AG20443 (cell line): ENCODE data around the gene EFEMP1.
A peak's percentile ranks its signal among the peaks of the same experiment; 100 is the strongest.

ENCODE experiments used
- DNase-seq: peaks from one replicate; pipeline ENCODE4 v3.0.0; 2012; ENCODE audit warnings: low spot score, mixed read lengths

The EFEMP1 gene

DNA sequence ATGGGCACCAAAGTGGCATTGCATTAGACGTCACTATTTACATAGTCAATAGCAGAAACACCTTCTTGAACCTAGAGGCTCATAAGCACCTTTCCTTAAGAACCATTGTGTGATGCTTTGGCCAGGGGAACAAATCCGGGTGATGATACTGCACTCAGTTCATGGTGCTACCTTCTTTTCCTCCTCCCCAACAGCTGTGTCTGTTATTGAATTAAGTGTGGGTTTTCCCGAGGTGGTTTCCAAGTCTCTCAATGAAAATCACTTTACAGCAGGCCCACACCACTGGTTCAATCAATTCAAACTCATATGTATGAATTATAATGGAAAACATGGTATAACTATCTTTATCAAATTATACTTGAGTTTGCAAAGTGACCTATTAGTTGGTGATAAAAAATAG, 9.3 kb upstream of the EFEMP1 start:
- DNase-seq: no peak

DNA sequence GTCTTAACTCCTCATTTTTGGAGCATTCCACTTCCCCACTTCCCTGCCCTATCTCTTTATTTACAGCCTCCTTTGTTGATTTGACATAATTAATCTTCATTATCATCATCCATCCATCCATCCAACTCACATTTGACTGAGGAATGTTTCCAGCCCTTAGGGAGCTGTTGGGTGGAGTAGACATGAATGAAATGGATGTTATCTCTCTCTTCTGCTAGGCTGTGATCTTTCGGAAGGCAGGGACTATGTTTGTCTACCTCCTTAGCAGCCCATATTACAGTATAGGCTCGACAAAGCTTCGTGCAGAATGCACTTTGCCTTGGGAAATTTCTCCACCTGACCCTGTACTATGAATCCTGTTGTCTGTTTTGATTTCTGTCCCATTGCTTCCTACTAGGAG, 7.7 kb upstream of the EFEMP1 start:
- no peak for DNase-seq

DNA sequence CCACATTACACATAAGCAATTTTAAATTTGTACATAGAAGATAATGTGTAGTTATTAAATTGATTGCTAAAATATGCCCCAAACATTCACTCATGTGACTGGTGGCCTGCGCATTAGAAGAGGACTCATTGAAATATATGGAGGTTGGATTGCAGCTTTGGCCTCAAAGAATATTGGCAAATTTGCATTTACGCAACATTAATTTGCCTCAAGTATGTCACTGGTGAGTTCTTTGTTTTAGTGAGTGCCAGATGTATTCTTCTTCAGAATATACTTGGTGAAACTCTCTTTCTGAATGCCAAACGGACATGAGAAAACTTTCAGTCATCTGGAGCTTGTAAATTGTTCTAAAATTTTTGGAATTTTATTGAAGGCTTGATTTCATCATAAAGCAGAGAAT, 5.9 kb upstream of the EFEMP1 start:
- DNase-seq: no peak

DNA sequence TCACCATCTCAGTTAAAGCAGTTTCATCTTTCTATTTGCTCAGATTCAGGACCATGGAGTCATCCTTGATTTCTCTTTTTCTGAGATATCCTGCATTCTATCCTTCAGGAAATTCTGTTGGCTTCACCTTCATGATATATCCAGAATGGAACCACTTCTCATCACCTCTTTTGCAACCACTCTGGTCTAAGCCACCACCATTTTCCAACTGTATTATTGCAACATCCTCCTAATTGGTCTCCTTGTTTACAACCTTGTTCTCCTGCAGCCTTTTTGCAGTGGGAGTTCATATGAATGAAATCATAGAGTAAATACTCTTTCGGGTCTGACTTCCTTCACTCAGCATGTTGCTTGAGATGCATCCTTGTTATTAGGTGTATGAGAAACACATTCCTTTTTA, 3.4 kb upstream of the EFEMP1 start:
- no peak for DNase-seq

DNA sequence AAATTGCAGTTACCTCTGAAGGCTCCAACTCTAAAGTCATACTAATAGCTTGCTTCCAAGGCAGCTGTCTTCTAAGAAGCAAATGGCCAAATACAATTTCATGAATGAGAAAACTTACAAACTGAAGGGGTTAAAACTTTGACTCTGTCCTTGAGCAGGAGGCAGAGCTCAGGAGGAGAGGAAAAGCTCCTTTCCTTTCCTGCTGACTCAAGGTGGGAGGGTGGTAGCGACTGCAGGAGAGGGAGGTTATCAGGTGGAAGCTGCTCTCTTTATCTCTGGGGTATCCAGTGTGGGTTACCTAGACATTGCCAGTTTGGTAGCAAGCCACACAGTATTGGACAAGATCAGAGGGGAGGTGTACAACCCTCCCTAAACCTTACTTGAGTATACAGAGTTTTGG, 2.7 kb upstream of the EFEMP1 start:
- DNase-seq: no peak

DNA sequence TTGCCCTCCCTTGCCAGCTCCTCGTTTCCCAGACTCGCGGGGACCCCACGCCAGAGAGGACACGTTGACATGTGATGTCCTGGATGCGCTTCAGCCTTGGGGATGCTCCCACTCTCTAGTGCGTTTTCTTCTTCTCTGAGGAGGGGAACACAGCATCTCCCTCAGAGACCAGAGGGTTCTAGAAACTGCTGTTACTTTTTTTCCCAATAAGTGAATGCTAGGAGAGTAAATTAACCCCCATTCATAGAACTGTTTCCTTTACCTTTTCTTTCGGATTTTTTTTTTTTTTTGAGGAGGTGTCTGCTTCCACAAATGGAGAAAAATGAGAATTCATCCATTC, 370 bp upstream of the EFEMP1 start:
- DNase-seq: no peak

DNA sequence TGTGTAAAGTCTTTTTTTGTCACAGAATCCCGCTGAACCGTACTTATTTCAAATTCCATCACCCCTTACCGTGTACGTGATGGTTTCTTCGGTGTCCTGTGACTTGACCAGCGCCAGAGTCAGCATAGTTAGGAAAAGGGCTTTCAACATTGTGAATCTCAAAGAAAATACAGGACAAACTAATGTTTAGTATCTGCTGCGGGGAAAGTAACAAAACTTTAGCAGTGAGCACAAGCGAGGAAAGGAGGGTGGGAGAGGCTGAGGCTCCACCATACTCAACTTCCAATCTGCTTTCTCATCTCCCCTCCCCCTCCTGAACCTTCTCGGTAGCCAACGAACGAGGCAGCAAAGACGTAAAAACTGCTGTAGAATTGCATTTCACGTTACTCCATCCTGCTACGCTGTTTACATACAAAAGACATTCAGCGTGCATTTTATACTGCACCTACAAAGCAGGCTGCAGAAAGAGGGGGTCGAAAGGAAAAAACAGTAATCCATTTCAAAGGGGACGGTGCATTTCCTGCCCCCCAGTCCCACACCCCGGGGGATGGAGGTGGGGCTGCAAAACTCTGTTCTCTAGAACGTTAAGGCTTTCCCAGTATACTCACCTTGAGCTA, 1.2 kb downstream of the EFEMP1 start:
- peak; percentile 31 for DNase-seq

DNA sequence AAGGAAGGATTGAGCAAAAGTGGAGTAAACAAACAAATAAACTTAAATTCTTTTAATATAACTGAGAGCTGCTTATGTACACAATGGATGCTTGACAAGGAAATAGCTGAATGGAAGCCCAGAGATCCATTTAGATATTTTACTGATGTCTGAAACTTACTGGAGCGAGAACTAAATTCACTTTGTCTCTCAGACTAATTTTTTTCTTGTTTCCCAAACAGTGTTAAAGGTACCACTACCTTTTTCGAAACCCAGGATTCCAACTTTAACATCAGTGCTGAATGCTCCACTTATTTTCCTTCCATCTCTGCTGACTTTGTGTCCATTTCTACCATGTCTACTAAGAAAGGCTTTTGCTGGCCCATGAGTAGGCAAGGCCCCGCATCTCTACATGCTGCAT, 4.0 kb downstream of the EFEMP1 start:
- no peak for DNase-seq

DNA sequence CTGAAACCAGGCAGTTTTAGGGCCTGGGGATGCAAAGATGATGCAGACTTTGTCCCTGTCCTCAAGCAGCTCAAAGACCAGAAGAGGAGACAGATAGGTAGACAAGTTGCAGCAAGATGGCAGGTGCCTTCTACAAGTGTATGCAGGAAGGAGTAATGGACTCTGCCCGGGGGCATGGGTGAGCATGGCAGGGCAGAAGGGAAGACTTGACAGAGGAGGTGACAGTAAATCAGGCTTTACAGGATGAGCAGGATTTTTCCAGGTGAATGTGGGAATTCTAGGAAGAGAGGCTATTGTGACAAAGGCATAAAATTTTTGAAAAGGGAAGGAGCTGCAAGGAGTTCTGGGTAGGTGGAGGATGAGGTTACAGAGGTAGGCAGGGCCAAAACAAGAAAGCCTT, 4.7 kb downstream of the EFEMP1 start:
- no peak for DNase-seq

DNA sequence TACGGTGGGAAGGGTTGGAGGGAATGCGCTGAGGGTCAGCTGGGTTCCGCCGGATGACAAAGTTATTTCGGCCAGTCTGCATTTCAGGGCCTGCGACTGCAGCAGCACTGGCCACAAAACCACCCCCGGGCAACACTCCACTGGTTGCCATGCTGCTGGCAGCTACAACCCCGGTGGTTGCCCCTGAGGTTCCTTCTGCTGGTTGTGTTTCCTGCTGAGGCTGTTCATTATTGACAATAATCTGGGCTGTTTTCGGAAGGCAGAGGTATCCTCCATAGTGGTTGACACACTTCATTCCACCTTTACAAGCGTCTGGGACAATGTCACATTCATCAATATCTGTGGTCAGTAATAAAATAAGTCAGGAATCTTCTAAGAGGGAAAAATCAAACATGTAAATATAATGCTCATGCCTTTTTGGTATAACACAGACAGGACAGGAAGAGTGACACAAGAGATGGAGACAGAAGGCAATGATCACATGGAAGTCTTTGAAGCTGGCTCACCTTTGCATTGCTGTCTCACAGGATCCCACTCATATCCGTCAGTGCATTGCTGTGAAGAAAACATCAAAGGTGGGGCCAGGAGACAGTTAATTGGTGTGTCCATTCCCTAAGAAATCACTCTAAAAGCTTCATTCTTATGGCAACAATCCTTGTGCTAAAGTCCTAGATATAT, 5.7 kb downstream of the EFEMP1 start:
- DNase-seq: no peak

DNA sequence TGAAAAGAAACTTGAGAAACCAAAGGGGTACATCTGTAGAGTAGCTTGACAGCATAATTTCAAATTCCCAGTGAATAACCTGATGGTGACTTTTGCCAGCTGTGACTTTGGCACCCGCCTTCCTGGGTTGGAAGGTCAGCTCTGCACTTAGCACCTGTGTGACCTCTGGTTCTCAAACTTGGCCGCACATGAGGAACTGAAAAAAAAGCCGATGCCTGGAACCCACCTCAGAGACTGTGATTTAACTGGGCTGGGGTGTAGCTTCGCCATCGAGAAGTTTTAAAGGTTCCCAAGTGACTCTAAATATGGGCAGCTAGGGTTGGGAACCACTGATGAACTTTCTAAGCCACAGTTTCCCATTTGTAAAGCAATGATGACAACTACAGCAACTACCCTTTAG, 6.5 kb downstream of the EFEMP1 start:
- DNase-seq: no peak

DNA sequence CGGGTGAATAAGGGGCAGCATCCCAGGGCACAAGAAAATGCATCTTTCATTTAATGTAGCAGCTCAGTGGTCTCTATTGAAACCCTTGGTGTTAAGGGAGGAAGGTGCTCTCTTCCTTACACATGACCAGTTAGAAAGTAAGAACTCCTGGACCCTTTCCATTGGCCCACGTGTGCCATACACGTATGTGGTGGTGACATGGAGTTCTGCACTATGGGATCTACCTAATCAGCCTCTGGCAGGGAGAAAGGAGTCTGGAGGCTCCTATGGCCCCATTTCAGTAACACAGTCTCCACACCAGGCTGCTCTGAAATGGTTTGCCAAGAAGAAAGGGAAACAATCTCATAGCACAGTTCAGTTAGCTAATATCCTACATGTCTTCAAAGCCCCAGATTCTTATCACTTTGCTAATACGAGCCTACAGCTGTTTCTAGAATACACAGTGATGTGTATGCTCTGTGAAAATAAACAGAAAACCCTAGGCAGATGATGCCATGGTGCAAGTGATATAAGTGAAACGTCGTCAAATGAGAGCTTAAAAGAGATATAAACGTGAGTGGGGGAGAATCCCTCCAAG, 7.0 kb downstream of the EFEMP1 start:
- no peak for DNase-seq

DNA sequence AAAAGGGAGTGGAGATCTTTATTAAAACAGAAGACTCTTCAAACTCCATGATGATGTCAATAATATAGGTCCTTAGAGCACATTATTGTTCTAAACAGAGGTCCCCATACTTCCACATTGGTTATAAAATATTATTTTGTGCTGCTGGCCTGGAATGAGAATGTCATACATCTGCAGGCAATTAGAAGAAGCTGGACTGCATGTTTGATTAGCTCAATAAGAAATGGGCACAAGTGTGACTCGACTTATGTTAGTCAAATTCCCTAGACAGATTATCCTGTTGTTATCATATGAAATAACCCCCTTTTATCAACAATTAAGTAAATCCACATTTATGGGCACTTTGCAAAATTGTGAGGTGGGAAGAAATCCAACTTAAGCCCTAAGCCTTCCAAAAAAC, 8.8 kb downstream of the EFEMP1 start:
- no peak for DNase-seq

DNA sequence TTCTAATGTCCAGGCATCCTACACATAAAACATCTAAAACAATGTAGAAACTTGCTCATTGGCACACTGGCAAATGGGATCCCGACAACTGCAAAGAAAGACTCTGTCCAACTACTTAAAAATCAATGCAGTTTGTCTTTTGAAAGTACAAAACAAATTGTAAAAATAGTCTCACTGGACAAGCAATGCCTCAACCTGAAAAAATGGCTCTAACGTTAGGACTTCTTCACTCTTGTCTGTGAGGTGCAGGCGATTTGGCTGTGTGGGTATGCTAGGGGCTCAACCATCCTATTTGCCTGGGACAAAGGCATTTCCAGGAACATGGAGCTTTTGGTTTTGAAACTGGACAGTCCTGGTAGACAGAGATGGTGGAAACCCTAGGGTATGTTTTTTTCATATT, 10.7 kb downstream of the EFEMP1 start:
- no peak for DNase-seq

DNA sequence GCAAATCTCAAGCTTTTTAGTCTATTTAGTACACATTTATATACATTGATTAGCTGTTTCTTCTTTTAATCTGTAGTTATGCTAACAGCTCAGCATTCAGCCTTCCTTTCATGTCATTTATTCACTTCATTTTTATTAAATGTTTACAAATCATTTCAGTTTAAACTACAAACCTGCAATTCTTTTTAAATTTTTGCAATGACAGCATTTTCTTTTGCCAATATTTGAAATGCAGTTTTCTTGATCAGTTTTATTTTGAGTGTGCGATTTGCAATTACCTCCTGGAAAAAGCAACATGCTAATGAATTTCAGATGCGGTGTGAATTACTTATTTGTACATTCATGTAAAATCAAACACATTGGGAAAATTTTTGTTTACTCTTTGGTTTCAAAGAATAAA, 13.5 kb downstream of the EFEMP1 start:
- DNase-seq: no peak

DNA sequence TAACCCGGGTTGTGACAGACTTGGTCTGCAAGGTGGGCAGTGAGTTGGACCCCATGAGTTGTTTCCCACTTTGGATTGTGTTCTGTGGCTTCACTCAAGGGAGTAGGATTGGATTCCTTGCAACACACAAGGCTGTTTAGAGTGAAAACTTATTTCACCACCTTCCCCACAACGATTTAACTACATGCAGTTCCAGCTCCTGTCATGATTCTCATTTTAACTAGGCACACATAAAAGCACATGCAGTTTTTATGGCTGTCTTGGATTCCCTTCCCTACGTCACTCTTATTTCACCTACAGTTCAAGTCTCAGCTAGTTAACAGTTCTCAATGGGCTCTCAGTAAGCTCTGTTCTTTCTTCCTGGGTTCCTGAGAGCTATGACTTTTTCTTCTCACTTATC, 15.9 kb downstream of the EFEMP1 start:
- no peak for DNase-seq

DNA sequence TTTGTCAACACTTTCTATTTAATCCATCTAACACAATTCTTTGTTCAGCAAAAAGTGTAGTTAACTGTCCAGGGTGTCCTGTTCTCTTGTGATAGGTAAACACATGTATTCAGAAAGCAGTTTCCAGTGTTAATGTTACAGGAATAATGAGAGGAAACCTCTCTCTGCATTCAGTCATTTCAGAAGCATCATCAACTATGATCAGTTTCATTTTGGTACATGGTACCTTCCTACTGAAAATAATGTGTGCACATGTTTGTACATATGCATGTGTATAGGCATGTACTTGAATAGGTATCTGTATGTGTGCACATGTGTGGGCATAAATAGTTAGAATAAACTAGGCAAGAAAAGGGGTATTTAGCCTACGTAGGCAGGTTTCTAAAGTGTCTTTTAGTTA, 16.6 kb downstream of the EFEMP1 start:
- no peak for DNase-seq

DNA sequence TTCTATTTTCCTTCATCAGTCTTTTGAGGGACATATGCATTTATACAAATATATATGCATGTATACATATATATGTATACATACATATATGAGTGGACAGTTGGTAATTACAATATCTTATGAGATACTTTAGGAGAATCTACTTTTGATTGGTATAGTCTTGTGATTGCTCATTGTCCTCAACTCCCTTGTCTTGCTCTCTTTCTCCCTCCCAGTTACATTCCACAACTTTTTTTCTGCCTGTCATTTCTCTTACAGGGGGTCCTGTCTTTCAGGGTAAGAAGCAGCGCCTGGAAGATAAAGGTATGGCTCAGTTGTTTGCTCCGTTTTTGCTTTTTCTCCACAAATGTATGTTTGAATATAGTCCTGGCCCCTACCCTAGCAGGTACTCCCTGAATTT, 19.9 kb downstream of the EFEMP1 start:
- no peak for DNase-seq

DNA sequence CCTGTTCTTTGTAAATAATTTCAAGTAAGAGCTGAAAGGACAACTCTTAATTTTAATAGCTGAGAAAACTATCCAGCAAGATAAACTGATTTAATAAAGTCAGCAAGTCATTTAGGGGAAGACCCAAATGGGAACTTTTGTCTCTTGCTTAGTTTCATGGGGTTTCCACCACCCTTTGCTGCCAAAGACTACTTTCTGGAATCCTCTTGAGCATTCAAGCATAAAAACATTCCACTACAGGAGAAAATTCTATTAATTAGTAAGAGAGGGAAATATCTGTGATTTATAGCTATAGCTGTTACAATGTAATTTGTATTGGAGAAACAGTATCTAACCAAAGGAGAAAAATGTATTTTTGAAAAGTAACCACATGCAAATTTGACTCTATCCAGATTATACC, 20.6 kb downstream of the EFEMP1 start:
- DNase-seq: no peak

DNA sequence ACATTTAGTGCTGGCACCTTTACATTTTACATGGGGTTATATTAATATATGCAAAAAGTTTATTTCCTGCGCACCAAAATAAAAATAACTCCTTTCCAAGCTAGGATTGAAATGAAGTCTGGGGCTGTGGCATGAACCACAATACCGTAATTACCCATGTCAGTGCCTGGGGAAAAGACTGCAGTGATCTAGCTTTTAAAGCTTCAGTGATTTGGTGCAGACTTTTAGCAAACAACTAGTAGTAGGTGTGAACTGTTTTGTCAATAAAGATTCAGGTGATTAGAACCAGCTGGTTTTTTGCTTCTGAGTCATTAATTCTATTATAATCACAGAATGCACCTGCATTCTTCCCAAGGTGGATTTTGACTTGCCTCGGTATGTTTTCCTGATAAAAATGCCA, 21.2 kb downstream of the EFEMP1 start:
- DNase-seq: no peak

DNA sequence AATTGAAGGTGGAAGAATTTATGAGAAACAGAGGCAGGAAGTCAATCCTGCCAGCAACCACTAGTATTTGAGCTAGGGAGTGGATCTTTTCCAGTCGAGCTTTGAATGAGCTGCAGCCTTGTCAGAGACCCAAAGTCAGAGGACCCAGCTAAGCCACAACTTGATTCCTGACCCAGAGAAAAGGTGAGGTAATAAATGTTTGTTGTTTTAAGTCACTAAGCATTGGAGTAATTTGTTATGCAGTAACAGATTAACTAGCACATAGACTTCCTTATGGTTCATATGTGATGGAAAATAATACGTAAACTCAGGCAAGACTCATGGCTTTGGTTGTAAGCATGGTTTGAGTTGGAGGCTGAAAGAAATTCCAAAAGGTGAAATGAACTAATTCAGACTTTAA, 21.6 kb downstream of the EFEMP1 start:
- no peak for DNase-seq

DNA sequence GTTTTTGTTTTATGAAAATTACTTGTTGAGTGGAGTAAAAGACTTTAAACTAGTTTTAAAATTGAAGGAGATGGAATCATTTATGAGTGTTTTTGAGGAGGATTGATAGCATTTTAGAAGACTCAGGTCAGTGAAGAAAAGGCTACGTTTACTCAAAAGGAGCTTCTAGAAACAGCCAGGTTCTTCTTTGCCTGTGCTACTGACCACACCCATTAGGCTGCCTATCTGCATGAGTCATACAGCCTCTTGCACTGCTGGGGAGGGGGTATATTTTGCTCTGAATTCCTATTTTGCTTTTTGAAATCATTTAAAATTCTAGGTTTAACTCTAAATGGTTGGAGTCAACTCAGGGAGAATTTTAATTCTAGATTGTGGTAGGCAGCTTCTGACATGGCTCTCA, 22.3 kb downstream of the EFEMP1 start:
- peak; percentile 61 for DNase-seq

DNA sequence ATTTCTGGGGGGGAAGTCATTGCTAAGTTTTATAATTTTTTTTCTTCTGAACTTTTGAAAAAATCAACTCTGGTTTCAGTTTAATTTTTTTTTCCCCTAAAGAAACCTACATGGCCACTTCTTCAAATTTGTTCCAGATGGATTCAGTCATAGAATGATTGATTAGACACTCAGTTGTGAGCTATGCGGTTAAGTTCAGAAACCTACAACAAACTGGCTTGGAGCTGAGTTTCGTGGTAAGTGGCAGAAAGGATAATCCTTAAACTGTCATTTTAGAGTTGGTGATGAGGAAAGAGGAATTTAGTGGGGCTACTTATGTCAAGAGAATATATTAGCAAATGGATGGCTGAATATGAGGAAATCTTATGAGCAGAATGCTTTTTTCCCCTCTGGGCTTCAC, 23.7 kb downstream of the EFEMP1 start:
- peak; percentile 21 for DNase-seq

DNA sequence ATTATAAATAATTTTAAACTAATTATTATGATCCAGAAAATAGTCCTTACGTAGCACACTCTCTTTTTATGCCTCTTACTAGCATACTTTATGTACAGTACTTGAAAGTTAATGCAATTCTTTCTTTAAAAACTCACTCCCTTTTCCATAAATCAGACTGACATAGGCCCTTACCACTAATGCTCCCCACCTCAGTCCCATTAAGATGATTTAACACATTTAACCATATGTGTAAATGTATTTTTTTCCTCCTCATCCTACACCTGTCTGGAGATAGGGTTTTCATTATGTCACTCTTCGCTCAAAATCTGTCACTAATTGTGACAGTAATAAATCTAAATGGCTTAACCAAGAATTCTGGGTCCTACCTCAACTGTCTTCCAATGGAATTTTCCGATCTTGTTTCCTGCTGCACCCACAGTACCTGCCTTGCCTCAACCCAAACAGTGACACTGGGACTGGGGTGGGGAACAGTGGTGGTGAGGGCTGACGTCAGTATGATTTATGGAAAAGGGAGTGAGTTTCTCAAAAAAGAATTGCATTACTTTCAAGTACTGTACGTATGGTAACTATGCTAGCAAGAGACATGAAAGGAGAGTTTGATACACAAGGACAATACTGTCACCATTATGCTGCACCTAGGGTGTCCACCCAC, 25.1 kb downstream of the EFEMP1 start:
- DNase-seq: no peak
